Measurements from ENCODE around the gene PPP4R4.

The PPP4R4 gene

GRCh38 chr14:94310248-94310647 is 136.1 kb downstream of the PPP4R4 start:
- no peak for DNase-seq

- no peak for DNase-seq
These were observed 138.5 kb downstream of the PPP4R4 start for GRCh38 chr14:94312481-94313246.

- no peak for DNase-seq
These were observed 140.0 kb downstream of the PPP4R4 start for GRCh38 chr14:94313991-94314655.

GRCh38 chr14:94314890-94315289 is 140.8 kb downstream of the PPP4R4 start:
- DNase-seq: no peak

GRCh38 chr14:94316692-94317091 is 142.6 kb downstream of the PPP4R4 start:
- no peak for DNase-seq

- DNase-seq: no peak
These were observed 143.1 kb downstream of the PPP4R4 start for GRCh38 chr14:94317259-94317658.

- DNase-seq: no peak
These were observed 146.1 kb downstream of the PPP4R4 start for GRCh38 chr14:94320243-94320642.

- no peak for DNase-seq
These were observed 147.5 kb downstream of the PPP4R4 start for GRCh38 chr14:94321421-94322271.

GRCh38 chr14:94322648-94323570 is 148.8 kb downstream of the PPP4R4 start, which contains the start of gene SERPINA6:
TSS of gene SERPINA6 (minus strand) at chr14:94323336. CDS start at chr14:94314648, 8,688 bp downstream.
- DNase-seq: no peak

- DNase-seq: no peak
These were observed 154.1 kb downstream of the PPP4R4 start for GRCh38 chr14:94328196-94328595.

Data from right kidney (tissue), 1 donor.